PC-9 (cell line): ENCODE results near the gene TPRN.

Experiments
- EZH2 ChIP-seq: fragments of 200-600 bp; sonication (generic); IDR thresholded peaks from 2 replicates; pipeline ENCODE4 v1.8.0; 2017; ENCODE audit warnings: antibody characterized with exemption, low read depth
- TF ChIP-seq, protein P1 (sequence below): fragments of 200-600 bp; sonication (generic); conservative IDR thresholded peaks from 2 replicates; pipeline ENCODE4 v1.6.1; 2017; ENCODE audit warnings: mixed run types, antibody characterized with exemption, mild to moderate bottlenecking, moderate library complexity

DNA sequence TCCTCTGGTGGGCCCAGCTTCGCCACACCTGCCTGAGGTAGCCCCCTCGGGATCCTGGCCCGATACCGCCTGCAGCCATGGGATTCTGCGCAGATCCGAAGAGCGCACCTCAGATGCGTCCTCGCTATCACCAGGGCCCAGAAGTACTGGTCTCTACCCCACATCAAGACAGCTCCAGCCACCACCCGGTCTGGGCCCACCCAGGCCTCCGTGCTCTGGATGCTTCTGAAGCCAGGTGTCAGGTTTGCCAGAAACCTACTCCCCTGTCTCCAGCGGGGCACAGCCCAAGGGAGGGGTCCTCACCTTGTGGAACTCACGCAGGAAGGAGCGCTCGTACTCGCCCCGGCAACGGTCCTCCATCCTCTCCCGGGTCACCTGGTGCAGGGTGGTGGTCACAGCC is 14.6 kb downstream of the TPRN start:
- no peak for TF ChIP-seq EZH2
- TF ChIP-seq, protein P1, sequence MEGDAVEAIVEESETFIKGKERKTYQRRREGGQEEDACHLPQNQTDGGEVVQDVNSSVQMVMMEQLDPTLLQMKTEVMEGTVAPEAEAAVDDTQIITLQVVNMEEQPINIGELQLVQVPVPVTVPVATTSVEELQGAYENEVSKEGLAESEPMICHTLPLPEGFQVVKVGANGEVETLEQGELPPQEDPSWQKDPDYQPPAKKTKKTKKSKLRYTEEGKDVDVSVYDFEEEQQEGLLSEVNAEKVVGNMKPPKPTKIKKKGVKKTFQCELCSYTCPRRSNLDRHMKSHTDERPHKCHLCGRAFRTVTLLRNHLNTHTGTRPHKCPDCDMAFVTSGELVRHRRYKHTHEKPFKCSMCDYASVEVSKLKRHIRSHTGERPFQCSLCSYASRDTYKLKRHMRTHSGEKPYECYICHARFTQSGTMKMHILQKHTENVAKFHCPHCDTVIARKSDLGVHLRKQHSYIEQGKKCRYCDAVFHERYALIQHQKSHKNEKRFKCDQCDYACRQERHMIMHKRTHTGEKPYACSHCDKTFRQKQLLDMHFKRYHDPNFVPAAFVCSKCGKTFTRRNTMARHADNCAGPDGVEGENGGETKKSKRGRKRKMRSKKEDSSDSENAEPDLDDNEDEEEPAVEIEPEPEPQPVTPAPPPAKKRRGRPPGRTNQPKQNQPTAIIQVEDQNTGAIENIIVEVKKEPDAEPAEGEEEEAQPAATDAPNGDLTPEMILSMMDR, result no peak
